ENCODE results near the gene ANKRD52. TPM values are rescaled to one million over a fixed set of nuclear protein-coding genes. Genes with fewer than 3 reads are reported as not detected.
A peak's percentile ranks its signal among the peaks of the same experiment; 100 is the strongest.

The ANKRD52 gene
- total and polyA plus RNA-seq, 10 of the 15 experiments (the other 5 are each of a cell fraction or from before 2014, with no cell fraction given): 0.90 to 55.3 (median 16.1) TPM

GRCh38 chr12:56189099-56189917 lies 68.9 kb downstream of the ANKRD52 start, which contains the start of gene SMARCC2 (continued):
- TF ChIP-seq NRF1 (conservative IDR thresholded peaks at IDR 0.05; ENCODE audit: low read depth, low read length): no peak
- no peak for TF ChIP-seq ZBTB11 (CRISPR knock-in tag; IDR thresholded peaks at IDR 0.05)
- no peak for TF ChIP-seq USF1 (IDR thresholded peaks at IDR 0.05; ENCODE audit: borderline replicate concordance, extremely low read length, insufficient read depth, low read depth, low read length)
- TF ChIP-seq BACH1 (IDR thresholded peaks at IDR 0.05; ENCODE audit: borderline replicate concordance): no peak
- TF ChIP-seq IKZF1 (conservative IDR thresholded peaks at IDR 0.05): peak; percentile 80; the same call in 1 of the 2 replicates
- no peak for TF ChIP-seq BCL3 (IDR thresholded peaks at IDR 0.05; ENCODE audit: borderline replicate concordance, insufficient read depth, low read depth, low read length, poor library complexity, severe bottlenecking)
- no peak for TF ChIP-seq E2F8 (IDR thresholded peaks at IDR 0.05; ENCODE audit: low read depth, partially characterized antibody)
- TF ChIP-seq CTCF (IDR thresholded peaks at IDR 0.05 in 2 of 3, conservative IDR thresholded peaks at IDR 0.05 in 1 of 3; ENCODE audit: control insufficient read depth in 2 of 3, extremely low read depth in 1 of 3, insufficient read depth in 1 of 3, low read depth in 3 of 3, low read length in 3 of 3): peak; percentile 68 to 87 (median 72); a peak in 5 of 6 replicates
- no peak for TF ChIP-seq BMI1 (IDR thresholded peaks at IDR 0.05; ENCODE audit: borderline replicate concordance)
- TF ChIP-seq TBL1XR1 (IDR thresholded peaks at IDR 0.05; ENCODE audit: low read depth, low read length): 0 out of 2 replicates have a peak, but pooled peaks have one; percentile 39
- TF ChIP-seq CREM (IDR thresholded peaks at IDR 0.05; ENCODE audit: low read depth): no peak
- TF ChIP-seq STAT1 (conservative IDR thresholded peaks at IDR 0.05): no peak
- TF ChIP-seq CHD4 (IDR thresholded peaks at IDR 0.05): no peak
- no peak for TF ChIP-seq KAT2A (conservative IDR thresholded peaks at IDR 0.05; ENCODE audit: control insufficient read depth, low read depth, low read length)
- TF ChIP-seq NBN (IDR thresholded peaks at IDR 0.05): no peak
- TF ChIP-seq ZZZ3 (IDR thresholded peaks at IDR 0.05; ENCODE audit: control insufficient read depth, insufficient read length, low read depth): no peak
- no peak for TF ChIP-seq SMAD1 (IDR thresholded peaks at IDR 0.05; ENCODE audit: low read depth, partially characterized antibody)
- TF ChIP-seq GATAD2B (conservative IDR thresholded peaks at IDR 0.05; ENCODE audit: low read depth): no peak
- no peak for TF ChIP-seq SREBF2 (IDR thresholded peaks at IDR 0.05; ENCODE audit: low read length)

All from GM12878 (cell line).